ENCODE results near the gene PPM1A.

Gene PPM1A
- 36.3 to 100 (median 68.0) reads per million in 17 experiments for total RNA-seq

DNA sequence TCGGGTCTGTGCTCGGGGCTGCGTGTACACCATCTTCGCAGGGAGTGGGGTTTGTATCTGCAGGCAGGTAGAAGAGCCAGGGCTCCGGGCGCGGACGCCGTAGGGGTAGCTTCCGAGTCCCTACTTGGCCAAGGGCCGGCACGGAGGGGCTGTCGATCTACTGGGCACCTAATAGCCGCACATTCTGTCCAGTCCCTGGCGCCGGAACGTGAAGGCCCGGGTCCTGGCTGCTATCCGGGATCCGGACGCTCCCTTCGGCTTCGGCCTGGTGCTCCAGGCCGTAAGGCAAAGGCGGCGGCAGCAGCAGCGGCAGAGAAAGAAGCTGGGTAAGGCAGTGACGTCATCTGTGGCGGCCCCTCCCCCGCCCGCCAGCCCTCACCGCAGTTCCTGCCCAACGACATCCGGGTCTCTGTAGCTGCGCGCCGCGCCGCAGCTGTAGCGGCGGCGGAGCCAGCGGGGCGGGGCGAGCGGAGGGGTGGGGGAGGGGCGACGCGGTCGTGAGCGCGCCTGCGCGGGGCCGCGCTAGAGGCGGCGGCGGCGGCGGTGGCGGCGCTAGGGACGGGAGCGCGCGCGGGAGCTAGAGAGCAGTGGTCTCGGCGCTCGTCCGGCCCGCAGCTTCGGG, at the start of gene PPM1A:
Gene PPM1A (plus strand): TSS at position 525 of the 622 bp plus-strand sequence. CDS start 33,483 bp downstream, outside the sequence.
- DNase-seq: peak; percentile 98 to 99 (median 98)

DNA sequence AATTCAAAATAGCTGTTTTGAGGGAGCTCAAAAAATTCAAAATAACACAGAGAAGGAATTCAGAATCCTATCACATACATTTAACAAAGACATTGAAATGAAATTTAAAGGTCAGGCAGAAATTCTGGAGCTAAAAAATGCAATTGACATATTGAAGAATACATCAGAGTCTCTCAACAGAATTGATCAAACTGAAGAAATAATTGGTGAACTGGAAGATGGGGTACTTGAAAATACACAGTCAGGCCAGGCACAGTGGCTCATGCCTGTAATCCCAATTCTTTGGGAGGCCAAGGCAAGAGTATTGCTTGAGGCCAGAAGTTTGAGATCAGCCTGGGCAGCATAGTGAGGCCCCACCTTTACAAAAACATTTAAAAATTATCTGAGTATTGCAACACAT, 49.7 kb upstream of the PPM1A start:
- no peak for DNase-seq

DNA sequence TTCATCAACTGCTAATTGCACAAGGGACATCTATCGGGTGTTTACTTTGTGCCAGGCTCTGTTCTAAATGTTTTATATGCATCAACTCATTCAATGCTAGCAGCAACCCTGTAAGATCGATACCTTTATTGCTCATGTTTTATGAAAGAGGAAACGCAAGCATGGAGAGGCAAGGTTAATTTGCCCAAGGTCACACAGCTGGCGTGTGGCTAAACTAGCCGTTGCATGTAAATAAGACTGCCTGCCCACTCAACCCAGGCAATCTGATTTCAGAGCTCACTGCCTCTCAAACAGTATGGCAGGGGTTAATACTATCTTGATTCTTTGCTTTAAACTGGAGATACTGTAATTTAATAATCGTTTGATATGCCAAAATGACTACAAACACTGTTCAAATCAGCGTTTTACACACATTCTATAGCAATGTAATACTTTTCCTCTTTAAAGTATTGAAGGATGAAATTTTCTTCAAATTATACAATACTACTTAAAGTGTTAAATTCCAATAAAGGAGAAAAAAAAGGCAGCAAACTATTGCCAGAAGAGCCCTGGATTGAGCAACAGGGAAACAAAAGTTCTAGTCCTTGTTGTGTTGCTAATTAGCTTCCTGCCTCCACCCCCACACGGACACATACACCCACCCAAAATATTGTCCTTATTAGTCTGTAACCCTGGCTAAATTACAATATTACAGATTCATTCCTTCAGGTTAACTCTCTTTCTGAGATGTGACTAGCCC, 44.7 kb upstream of the PPM1A start:
- DNase-seq: peak in 2 of 4 experiments; percentile 4 to 11

DNA sequence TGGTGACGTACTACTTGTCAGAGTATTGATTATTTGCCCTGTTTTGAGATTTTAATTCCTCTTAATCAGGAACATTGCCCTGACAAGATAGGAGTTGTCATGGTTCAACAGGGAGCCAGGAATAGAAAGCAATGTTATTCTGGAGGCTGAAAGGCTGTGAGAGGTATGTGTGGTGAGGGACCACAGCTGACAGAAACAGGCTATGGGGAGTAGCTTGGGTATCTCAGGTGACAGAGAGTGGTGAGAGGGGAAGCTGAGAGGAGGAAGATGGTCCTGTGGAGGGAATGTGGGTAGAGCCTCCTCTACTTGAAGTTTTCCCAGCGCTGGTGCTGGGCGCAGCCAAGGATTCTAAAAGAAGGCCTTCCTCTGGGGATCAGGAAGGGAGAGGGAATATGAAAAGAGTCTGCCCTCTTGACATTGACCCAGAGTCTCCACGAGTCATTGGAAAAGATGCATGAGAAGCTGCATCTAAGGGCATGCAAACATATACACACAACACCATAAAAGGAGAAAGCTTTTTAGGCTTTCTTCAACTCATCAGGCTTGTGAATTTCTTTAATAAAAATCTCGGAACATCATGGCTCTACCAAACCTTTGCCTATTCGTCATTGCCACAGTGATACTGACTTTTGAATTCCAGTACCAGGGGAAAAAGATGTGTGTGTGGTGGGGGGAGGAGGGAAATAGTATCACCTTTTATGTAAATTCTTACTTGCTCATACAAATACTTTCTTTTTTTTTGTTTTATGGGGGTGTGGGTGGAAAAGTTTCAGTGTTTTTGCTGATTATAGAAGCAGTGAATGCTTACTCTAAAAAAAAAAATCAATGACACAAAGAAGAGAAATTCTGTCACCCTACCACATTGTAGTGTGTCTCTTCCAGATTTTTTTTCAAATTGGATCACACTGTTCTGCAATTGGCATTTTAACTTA, 43.9 kb upstream of the PPM1A start:
- DNase-seq: no peak

DNA sequence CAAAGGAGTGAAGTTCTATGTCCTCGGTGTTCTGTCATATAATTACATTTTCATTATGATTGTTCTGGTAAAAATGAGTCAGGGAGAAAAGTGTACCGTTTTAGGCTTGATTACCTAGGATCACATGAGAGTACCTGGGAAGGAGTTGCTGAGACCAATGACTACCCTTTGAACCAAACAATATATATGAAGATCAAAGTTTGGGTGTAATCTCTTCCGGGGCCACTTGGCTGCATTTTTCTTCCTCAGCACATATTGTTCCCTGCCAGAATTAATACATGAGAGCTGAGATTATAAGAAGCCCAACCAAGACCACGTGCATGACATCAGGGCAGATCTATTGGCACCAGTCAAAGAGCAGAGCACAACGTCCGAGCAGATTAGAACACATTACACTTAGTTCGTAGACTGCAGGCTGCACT, 42.8 kb upstream of the PPM1A start:
- no peak for DNase-seq

DNA sequence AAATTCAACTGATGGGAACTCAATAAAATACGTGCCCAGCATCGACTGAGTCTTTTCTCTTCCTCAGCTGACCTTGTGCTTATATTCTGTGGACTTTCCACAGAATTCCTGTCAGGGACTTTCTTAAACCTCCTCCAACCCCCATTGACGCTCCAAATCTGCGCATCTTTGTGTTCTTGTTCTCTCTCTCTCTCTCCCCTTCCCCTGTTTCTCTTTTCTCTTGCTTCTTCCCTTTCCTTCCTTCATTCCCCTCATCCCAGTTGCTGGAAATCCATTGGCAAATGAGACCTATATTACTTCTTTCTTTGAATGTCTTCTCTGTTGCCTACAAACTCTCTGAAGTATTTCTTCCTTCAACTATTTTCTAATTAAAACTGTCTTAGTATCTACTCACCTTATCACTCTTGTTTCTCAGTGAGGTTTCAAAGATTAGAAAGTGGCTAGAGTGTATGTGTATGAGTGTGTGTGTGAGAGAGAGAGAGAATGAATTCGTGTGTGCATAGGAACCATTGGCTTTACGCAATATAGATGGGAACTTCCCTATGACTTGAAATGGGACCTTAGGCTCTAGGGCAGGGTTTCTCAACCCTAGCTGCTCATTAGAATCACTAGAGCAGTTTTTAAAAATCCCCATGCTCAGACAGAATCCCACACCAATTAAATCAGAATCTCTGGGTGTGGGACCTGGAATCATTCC, 42.0 kb upstream of the PPM1A start:
- peak; percentile 13 to 65 (median 63) for DNase-seq

DNA sequence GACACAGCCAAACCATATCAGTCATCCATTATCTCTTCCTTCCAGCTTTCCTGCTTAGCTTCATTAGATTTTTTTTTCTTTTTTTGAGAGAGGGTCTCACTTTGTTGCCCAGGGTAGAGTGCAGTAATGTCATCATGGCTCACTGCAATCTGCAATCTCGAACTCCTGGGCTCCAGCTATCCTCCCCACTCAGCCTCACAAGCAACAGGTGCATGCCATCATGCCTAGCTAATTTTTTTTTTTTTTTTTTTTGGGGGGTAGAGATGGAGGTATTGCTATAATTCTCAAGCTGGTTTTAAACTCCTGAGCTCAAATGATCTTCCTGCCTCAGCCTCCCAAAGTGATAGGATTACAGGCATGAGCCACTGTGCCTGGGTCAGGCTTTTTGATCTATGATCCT, 38.3 kb upstream of the PPM1A start:
- DNase-seq: no peak

DNA sequence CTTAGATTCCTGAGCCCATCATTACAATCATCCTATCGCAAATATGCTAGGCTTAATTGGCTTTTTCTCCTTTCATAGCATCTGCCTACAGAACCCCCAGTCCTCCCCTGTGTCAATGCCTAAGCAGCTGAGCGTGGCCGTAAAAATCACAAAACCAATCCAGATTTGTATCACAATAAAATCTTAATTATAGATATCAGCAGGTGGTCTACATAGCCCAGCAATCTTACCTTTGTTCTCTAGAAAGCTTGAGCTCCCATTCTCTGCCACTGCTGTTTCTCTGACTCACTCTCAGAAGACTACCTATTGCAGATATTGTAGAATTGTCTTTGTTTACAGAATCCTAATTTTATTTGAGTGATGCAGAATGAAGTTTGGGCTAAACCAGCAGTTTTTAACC, 37.9 kb upstream of the PPM1A start:
- DNase-seq: no peak

DNA sequence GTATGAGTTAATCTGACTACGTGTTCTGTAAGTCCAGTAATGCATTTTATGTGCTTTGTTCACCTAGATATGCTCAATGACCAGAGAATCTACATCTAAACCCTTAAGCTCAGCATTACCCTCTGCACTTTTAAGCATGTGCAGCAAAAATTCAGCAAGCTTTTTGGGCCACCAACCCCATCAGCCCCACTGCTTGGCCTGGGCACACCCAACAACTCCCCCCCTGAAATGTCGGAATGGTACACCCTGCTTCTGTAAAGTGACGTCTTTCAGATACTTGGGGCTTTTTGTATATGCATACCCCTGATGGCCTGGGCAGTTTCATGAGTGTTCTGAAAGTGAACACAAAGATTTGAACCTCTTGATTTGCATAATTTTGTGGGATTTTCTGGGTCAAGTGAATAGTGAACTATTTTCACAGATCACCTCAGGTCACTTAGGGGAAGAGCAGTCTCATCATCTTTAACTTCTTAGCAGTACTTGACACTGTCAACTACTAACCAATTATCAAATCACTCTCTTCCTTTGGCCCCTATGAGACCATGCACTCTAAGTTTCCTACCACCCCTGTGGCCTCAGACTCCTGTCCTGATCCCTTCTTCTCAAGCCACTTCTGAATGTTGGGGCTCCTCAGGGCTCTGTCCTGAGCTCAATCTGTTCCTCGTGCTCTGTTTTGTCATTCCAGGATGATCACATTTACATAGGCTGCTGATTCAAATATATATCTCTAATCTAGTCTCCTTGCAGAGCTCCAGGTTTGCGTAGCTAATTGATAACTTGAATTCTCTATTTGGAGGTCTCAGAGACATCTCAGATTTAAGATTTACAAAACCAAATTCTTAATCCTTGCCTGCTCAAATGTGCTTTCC, 36.3 kb upstream of the PPM1A start:
- DNase-seq: no peak

DNA sequence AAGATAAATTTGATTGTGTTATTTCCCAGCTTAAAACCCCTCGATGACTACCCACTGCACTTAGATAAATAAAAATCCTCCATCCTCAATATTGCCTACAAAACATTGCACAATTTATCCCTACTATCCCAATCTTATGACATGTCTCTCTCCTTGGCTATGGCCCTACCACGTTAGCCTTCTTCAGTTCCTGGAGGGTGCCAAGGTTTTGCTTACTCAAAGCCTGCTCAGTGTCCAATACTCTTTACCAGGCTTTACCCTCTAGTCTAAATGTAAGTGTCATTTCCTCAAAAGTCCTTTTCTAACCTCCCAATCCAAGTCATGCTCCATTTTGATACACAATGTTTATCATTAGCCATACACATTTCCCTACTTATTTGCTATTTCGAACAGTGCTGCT, 35.0 kb upstream of the PPM1A start:
- DNase-seq: no peak

DNA sequence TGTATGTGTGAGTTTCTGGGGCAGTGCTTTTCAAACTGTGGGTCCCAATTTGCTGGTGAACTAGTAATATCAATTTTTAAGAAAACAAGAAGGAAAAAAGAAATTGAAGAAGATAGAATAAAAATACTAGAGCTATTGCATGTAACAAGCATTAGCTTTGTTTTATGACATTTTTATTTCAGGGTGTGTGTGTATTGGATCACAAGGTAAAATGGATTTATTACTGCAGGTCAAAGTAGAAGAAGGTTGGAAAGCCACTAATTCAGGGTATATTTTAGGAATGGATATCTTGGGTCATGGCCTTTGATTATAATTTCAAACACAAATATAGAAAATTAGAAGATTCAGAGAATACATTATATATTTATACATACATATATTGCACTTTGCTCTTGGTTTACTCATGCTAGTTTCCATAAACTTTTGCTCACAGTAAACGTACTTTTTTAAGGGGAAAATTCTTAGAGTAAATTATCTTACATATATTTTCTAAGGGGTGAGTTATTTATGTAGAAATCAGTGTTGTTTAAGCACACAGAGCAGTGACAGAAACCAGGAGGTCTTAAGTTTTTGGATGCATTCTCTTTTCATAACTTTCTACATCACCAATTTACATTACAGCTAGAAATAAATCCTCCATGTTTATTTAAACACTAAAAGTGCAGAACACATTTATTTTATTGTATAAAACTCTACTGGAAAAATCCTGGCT, 34.5 kb upstream of the PPM1A start:
- DNase-seq: no peak

DNA sequence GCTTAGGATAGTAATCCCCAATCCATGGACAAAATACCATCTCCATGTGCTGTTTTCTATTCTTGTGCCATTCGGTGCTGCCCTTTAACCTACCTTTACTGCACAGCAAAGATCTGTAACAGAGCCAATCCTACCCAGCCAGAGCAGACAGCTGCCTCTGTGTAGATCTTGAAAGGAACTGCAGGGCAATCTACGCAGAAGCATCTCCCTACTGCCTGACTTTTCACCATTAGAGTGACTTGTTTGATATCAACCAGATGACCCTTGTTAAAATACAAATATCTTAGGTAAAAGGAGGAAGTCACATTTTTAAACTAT, 33.9 kb upstream of the PPM1A start:
- no peak for DNase-seq

DNA sequence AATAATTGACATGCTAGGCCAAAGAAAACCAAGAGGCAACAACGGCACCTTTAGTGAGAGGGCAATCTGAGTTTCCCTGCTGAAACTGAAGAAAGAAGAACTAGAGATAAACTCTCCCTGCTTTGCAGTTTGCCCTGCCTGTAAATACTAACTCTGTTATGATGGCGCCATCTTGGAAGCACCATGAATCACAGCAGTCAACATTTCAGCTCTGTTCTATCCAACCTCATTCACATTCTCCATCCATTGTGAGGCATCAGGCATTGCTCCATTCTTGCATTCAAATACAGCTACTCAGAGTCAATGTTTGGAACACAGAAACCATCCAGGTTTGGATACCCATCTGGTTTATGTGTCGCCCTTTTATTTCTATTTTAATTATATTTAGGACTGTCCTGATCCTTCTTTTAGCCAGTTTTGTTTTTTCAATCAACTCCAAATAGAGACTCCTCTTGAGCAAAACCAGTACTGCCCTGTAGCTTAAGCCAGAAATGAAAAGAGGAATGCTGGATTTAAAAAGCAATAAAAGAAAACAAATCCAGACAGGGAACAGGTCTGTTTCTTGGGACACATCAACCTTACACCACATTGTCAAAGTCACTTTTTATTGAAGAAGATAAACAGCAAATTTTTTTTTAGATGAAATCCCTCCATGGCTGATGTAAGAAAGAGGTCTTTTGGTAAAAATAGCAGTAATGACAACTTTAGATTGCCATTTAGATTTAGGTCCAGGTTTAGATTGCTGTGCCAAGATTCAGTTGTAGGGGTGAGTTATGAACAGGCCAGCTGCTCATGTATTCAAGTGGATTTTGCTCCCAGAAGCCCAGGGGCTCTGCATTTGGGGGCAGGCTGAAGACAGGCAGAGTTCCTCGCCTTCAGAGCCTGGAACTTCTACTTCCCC, 33.3 kb upstream of the PPM1A start:
- DNase-seq: no peak

DNA sequence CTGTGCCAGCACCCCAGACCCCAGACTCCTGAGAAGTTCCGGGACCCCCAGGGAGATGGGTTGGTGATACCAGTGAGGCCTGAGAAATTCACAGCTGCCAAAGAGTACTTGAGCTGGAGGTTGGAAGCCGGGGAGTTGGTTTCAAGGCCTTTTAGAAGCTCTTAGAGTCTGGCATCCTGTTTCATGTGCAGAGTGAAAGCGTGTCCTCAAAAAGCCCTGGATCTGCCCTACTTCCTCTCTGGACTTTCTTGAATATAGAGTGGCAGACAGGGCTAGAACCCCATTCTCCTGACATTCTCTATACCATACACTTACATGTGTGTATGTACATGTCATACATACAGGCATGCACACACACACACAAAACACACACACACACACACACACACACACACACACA, 31.3 kb upstream of the PPM1A start:
- peak in 1 of 4 experiments; percentile 6 for DNase-seq

DNA sequence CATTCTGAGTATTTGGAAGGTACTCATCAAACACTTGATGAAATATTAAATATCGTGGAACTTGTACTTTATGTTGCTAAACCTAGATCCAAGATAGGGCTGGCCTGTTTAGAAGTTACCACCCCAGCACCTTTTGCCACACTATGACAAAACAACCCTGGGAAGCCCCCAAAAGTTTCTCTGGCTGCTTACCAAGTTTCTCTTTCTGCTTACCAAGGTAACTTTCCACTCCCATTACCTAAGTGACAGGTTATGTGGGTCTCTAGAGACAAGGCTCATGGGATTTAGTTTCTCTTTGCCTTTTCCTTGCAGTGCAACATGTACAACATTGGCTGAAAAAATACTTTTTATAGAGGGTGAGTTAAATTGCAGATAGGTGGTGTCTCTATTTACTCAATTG, 28.9 kb upstream of the PPM1A start:
- no peak for DNase-seq

DNA sequence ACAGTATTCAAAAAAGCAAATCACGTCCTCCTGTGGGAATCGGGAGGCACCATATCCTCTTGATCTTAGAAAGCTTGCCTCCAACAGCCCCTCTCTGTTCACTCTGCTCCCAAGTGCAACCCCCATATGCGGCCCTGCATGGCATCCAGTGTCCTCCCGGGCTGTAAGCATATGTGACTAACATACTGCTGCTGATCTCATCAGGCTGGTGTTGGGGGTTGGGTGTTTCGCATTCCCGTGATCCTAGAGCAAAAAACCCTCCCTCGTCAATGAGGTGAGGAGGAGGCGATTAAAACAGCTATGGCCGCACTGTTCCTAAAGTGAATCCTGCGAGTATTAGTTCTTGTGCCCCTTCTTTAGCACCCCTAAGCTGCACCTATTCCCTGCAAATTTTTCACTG, 28.1 kb upstream of the PPM1A start:
- DNase-seq: no peak

DNA sequence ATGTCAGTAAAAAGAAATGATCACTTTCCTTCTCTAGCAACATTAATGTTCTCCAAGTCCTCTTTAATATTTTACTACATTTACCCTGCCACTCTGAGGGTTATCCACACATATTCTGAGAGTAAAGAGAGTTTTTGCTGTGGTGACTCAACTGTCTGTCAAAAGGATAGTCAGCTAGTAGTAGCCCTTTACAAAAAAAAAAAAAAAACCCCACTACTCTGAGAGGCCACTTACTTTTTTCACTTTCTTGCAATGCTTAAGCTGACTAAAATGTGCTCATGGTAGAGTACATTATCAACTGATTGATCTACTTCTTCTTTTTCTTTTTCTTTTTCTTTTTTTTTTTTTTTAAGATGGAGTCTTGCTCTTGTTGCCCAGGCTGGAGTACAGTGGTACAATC, 27.6 kb upstream of the PPM1A start:
- no peak for DNase-seq

DNA sequence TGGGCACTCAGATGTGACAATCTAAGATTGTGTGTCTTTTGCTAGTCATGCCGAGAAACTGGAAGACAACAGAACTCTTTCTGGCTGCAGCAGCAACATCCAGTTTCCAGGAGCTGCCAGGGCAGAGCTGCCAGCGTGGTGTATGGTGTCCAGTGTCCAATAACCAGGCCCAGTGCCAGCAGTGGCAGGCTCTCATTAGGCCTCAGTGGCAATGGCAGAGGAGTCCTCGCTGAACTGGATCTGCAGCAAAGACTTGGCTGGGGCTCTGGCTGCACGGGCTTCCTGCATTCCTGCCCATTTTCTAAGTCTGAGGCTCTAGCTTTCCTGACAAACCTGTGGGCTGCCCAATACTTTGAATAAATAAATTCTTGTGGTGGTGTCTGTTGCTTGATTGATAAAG, 26.2 kb upstream of the PPM1A start:
- DNase-seq: no peak

DNA sequence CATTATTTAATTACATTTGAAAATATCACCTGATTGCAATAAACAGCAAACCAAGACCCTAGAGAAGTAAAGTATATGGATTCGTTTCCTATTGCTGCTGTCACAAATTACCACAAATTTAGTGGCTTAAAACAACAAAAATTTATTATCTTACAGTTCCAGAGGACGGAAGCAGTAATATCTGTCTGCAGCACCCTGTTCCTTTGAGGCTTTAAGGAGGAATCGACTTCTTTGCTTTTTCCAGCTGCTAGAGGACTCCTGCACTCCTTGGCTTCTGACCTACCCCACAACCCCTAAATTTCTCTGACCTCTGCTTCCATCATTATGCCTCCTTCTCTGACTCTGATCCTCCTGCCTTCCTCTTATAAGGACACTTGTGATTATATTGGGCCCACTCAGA, 23.8 kb upstream of the PPM1A start:
- no peak for DNase-seq

DNA sequence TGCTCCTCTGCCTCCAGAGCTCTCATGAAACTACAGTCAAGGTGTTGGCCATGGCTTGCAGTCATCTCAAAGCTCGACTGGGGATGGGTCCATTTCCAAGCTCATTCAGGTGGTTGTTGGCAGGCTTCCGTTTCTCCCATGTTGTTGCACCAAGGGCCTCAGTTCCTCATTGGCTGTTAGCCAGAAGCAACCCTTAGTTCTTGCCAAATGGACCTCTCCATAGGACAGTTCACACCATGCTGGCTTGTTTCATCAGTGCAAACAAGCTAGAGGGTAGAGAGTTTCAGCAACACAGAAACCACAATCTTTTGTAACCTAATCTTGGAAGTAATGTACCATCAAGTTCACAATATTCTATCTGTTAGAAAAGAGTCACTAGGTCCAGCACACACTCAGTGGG, 22.7 kb upstream of the PPM1A start:
- peak; percentile 31 to 64 (median 60) for DNase-seq
